Measurements from ENCODE around the gene UBA52. TPM values are rescaled to one million over a fixed set of nuclear protein-coding genes. Genes with fewer than 3 reads are reported as not detected.

UBA52 gene
- polyA plus RNA-seq, 3 donors: 832 to 3,024 (median 896) TPM

DNA sequence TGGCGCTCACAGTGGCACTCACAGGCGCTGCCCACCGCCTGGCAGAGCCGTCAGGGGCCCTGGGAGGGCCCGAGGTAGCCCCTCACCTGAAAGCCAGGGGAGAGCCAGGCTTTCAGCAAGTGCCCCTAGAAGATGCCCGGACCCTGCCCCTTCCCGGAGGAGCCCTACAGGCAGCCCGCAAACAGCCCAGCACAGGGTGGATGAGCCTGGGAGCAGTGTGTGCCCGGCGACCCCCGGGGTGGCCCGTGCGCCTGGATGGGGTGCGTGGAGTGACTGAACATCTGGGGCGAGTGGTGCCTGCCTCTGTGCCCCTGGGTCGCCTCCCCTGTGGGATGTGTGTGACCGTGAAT is 33.5 kb downstream of the UBA52 start:
- peaks cover 0 to 6% of the 10 kb centered on the region in 2 donors for H3K36me3 Mint-ChIP-seq
- Histone ChIP-seq H3K9ac (ENCODE audit: insufficient read depth, low read length, poor library complexity, severe bottlenecking) (no peak overlapping the region), H4K20me1 (ENCODE audit: insufficient read depth, low read length) (no peaks in the 10 kb centered on the region), H3K27me3 (ENCODE audit: control insufficient read depth in 2 of 2, insufficient read depth in 2 of 2, low read length in 2 of 2) (peaks cover 64 to 82% of the 10 kb centered on the region in 2 donors), H3K9me3 (replicated peaks in 1 of 2; ENCODE audit: control insufficient read depth in 1 of 2, insufficient read depth in 1 of 2, low read length in 2 of 2) (peaks cover 0 to 36% of the 10 kb centered on the region in 2 donors), H2AFZ (ENCODE audit: insufficient read depth, low read depth, low read length, poor library complexity, severe bottlenecking) (no peak overlapping the region), H3K27ac (ENCODE audit: low read depth in 1 of 2, low read length in 2 of 2) (no peak overlapping the region), H3K4me3 (replicated peaks in 1 of 3; ENCODE audit: low read depth in 2 of 3, low read length in 3 of 3) (no peak overlapping the region), H3K4me2 (replicated peaks; ENCODE audit: extremely low read depth, low read length, poor library complexity, severe bottlenecking) (no peak overlapping the region), H3K79me2 (ENCODE audit: insufficient read depth, low read length) (no peaks in the 10 kb centered on the region), H3K36me3 (replicated peaks in 1 of 2; ENCODE audit: control insufficient read depth in 1 of 2, insufficient read depth in 2 of 2, low read length in 2 of 2) (no peaks in the 10 kb centered on the region), H3K4me1 (ENCODE audit: control insufficient read depth in 1 of 2, insufficient read depth in 2 of 2, low read length in 2 of 2) (no peaks in the 10 kb centered on the region)
- TF ChIP-seq, protein P1, sequence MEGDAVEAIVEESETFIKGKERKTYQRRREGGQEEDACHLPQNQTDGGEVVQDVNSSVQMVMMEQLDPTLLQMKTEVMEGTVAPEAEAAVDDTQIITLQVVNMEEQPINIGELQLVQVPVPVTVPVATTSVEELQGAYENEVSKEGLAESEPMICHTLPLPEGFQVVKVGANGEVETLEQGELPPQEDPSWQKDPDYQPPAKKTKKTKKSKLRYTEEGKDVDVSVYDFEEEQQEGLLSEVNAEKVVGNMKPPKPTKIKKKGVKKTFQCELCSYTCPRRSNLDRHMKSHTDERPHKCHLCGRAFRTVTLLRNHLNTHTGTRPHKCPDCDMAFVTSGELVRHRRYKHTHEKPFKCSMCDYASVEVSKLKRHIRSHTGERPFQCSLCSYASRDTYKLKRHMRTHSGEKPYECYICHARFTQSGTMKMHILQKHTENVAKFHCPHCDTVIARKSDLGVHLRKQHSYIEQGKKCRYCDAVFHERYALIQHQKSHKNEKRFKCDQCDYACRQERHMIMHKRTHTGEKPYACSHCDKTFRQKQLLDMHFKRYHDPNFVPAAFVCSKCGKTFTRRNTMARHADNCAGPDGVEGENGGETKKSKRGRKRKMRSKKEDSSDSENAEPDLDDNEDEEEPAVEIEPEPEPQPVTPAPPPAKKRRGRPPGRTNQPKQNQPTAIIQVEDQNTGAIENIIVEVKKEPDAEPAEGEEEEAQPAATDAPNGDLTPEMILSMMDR (IDR thresholded peaks at IDR 0.05): no peak
- H3K9me3 Mint-ChIP-seq: peaks cover 0 to 27% (median 9%) of the 10 kb centered on the region in 7 donors
- 10% methylated on average over 17 of the region's 17 CpGs for WGBS (ENCODE audit: insufficient coverage)
- intact Hi-C loops (cut with micrococcal nuclease): no loop called here
- H3K27me3 Mint-ChIP-seq (ENCODE audit: low read depth in 3 of 3): peaks cover 80 to 93% (median 80%) of the 10 kb centered on the region in 3 donors
- H3K27ac Mint-ChIP-seq: no peak overlapping the region
- peak overlapping the region in 1 of 2 donors; percentile 88 for H3K4me3 Mint-ChIP-seq
- H3K4me1 Mint-ChIP-seq: peaks cover 2% of the 10 kb centered on the region
- no peak for DNase-seq

GRCh38 chr19:18605546-18606280 is 34.1 kb downstream of the UBA52 start:
- Mint-ChIP-seq H3K27me3 (ENCODE audit: low read depth in 3 of 3) (peaks cover 77 to 94% (median 80%) of the 10 kb centered on the region in 3 donors), H3K9me3 (peaks cover 0 to 30% (median 10%) of the 10 kb centered on the region in 7 donors), H3K4me1 (peaks cover 2% of the 10 kb centered on the region), H3K27ac (no peak overlapping the region), H3K36me3 (peaks cover 0 to 6% of the 10 kb centered on the region in 2 donors), H3K4me3 (peak overlapping the region in 1 of 2 donors; percentile 88)
- no peak overlapping the region for H3K27ac ChIP-seq (ENCODE audit: low read depth in 1 of 2, low read length in 2 of 2)
- H3K4me1 ChIP-seq (ENCODE audit: control insufficient read depth in 1 of 2, insufficient read depth in 2 of 2, low read length in 2 of 2): no peaks in the 10 kb centered on the region
- H3K4me3 ChIP-seq (replicated peaks in 1 of 3; ENCODE audit: low read depth in 2 of 3, low read length in 3 of 3): no peak overlapping the region
- H3K9me3 ChIP-seq (replicated peaks in 1 of 2; ENCODE audit: control insufficient read depth in 1 of 2, insufficient read depth in 1 of 2, low read length in 2 of 2): peaks cover 0 to 42% of the 10 kb centered on the region in 2 donors
- no peak overlapping the region for H2AFZ ChIP-seq (ENCODE audit: insufficient read depth, low read depth, low read length, poor library complexity, severe bottlenecking)
- peaks cover 68 to 87% of the 10 kb centered on the region in 2 donors for H3K27me3 ChIP-seq (ENCODE audit: control insufficient read depth in 2 of 2, insufficient read depth in 2 of 2, low read length in 2 of 2)
- WGBS (ENCODE audit: insufficient coverage): 4% methylated on average over 60 of the region's 65 CpGs
- TF ChIP-seq, protein P1 (IDR thresholded peaks at IDR 0.05): no peak
- no peak overlapping the region for H3K4me2 ChIP-seq (replicated peaks; ENCODE audit: extremely low read depth, low read length, poor library complexity, severe bottlenecking)
- H4K20me1 ChIP-seq (ENCODE audit: insufficient read depth, low read length): no peaks in the 10 kb centered on the region
- no peak for DNase-seq
- no peaks in the 10 kb centered on the region for H3K79me2 ChIP-seq (ENCODE audit: insufficient read depth, low read length)
- intact Hi-C loops (cut with micrococcal nuclease): no loop called here
- H3K36me3 ChIP-seq (replicated peaks in 1 of 2; ENCODE audit: control insufficient read depth in 1 of 2, insufficient read depth in 2 of 2, low read length in 2 of 2): no peaks in the 10 kb centered on the region
- H3K9ac ChIP-seq (ENCODE audit: insufficient read depth, low read length, poor library complexity, severe bottlenecking): no peak overlapping the region

Data from CD14-positive monocyte (primary cell).